Gastrocnemius medialis (tissue), 4 donors: ENCODE data around the gene ATP5PD.

Experiments
- POLR2A ChIP-seq, 2 donors: fragments of 450-650 bp; IDR thresholded peaks; one replicate each; pipeline ENCODE4 v1.6.1; 2017; ENCODE audit warnings: antibody characterized with exemption in 2 of 2, mild to moderate bottlenecking in 2 of 2, moderate library complexity in 2 of 2
- TF ChIP-seq, protein P1 (sequence below), 5 experiments: fragments of 450-650 bp in 3 of 5; fragments of 200-600 bp in 2 of 5; sonication (generic) in 2 of 5; IDR thresholded peaks in 4 of 5; conservative IDR thresholded peaks in 1 of 5; 1 replicate in 4 of 5; 2 replicates in 1 of 5; pipeline ENCODE4 v1.5.1; 2016 to 2019; ENCODE audit warnings: antibody characterized with exemption in 5 of 5, mild to moderate bottlenecking in 3 of 5, moderate library complexity in 3 of 5

DNA sequence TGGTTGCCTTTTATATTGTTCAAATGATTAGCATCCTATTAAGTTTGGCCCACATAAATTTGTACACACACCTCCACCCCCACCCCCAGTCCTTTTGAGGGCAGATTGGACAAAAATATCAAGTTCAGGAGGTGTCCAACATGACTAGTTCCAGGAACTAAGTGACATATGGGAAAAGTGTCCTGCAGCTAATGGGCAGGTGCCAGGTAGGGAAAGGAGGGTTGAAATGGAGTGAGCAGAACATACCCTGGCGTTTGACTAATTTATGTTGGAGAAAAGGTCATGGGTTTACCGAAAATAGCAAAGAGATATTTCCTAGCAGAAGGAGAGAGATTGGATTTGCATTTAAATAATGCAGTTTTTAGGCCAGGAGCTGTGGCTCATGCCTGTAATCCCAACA lies 5.2 kb upstream of the ATP5PD start:
- TF ChIP-seq, protein P1, sequence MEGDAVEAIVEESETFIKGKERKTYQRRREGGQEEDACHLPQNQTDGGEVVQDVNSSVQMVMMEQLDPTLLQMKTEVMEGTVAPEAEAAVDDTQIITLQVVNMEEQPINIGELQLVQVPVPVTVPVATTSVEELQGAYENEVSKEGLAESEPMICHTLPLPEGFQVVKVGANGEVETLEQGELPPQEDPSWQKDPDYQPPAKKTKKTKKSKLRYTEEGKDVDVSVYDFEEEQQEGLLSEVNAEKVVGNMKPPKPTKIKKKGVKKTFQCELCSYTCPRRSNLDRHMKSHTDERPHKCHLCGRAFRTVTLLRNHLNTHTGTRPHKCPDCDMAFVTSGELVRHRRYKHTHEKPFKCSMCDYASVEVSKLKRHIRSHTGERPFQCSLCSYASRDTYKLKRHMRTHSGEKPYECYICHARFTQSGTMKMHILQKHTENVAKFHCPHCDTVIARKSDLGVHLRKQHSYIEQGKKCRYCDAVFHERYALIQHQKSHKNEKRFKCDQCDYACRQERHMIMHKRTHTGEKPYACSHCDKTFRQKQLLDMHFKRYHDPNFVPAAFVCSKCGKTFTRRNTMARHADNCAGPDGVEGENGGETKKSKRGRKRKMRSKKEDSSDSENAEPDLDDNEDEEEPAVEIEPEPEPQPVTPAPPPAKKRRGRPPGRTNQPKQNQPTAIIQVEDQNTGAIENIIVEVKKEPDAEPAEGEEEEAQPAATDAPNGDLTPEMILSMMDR (IDR thresholded peaks at IDR 0.05 in 4 of 5, conservative IDR thresholded peaks at IDR 0.05 in 1 of 5): no peak
- no peak for TF ChIP-seq POLR2A (IDR thresholded peaks at IDR 0.05)
